B cell (primary cell): ENCODE measurements around the gene OSGEP.

Experiments used
- EZH2 ChIP-seq: IDR thresholded peaks from 2 replicates; pipeline ENCODE4 v1.6.1; 2012; ENCODE audit warnings: borderline replicate concordance, low read depth, mild to moderate bottlenecking, moderate library complexity, low read length; ENCODE audit not compliant: insufficient read depth, poor library complexity, severe bottlenecking
- TF ChIP-seq, protein P1 (sequence below): fragments of 200-600 bp; IDR thresholded peaks from one replicate; pipeline ENCODE4 v1.8.0; 2022; ENCODE audit warnings: antibody characterized with exemption, mild to moderate bottlenecking

DNA sequence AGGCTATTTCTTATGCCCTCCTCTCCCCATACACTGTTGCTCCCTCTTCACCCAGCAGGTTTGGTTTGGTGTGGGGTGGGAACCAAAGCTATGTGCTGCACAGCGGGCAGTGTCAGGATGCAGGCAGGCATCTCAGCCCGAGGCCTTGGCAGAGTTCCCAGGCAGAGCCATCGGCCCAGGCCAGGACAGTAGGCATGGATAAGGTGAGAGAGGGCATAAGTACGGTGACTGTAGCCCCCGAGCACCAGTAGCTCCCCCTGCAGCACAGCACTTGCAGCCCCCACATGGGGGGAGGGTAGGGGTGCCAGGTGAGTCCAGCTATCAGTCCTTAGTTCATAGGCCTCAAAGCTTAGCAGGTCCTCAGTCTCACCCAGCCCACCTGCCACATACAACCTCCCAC is 25.8 kb downstream of the OSGEP start:
- TF ChIP-seq, protein P1, sequence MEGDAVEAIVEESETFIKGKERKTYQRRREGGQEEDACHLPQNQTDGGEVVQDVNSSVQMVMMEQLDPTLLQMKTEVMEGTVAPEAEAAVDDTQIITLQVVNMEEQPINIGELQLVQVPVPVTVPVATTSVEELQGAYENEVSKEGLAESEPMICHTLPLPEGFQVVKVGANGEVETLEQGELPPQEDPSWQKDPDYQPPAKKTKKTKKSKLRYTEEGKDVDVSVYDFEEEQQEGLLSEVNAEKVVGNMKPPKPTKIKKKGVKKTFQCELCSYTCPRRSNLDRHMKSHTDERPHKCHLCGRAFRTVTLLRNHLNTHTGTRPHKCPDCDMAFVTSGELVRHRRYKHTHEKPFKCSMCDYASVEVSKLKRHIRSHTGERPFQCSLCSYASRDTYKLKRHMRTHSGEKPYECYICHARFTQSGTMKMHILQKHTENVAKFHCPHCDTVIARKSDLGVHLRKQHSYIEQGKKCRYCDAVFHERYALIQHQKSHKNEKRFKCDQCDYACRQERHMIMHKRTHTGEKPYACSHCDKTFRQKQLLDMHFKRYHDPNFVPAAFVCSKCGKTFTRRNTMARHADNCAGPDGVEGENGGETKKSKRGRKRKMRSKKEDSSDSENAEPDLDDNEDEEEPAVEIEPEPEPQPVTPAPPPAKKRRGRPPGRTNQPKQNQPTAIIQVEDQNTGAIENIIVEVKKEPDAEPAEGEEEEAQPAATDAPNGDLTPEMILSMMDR: no peak
- TF ChIP-seq EZH2: no peak
